Glutamatergic neuron (in vitro differentiated cells): ENCODE data around the gene TEX10. TPM values are rescaled to one million over a fixed set of nuclear protein-coding genes. Genes with fewer than 3 reads are reported as not detected.
"Not testable (repeated sequence)": the region's sequence is repeated elsewhere in the genome, so short reads cannot be mapped to it uniquely, and the experiment has no call there.

ENCODE experiments used
- DNase-seq: peaks from one replicate; pipeline ENCODE4 v3.0.0; 2022
- H3K27ac Mint-ChIP-seq: one replicate; pipeline ENCODE4 v1.8.0; 2020; ENCODE audit warnings: mild to moderate bottlenecking, mixed read lengths, inconsistent platforms; ENCODE audit not compliant: unreplicated experiment
- H3K27me3 Mint-ChIP-seq: one replicate; pipeline ENCODE4 v1.8.0; 2020; ENCODE audit warnings: mild to moderate bottlenecking, moderate library complexity, mixed read lengths, inconsistent platforms; ENCODE audit not compliant: unreplicated experiment
- H3K36me3 Mint-ChIP-seq: one replicate; pipeline ENCODE4 v1.8.0; 2020; ENCODE audit warnings: mild to moderate bottlenecking, mixed read lengths, inconsistent platforms; ENCODE audit not compliant: unreplicated experiment
- H3K4me1 Mint-ChIP-seq: one replicate; pipeline ENCODE4 v1.8.0; 2020; ENCODE audit warnings: mild to moderate bottlenecking, low read depth, mixed read lengths, inconsistent platforms; ENCODE audit not compliant: unreplicated experiment
- H3K4me3 Mint-ChIP-seq: one replicate; pipeline ENCODE4 v1.8.0; 2020; ENCODE audit warnings: mild to moderate bottlenecking, mixed read lengths, inconsistent platforms; ENCODE audit not compliant: unreplicated experiment
- H3K9me3 Mint-ChIP-seq: one replicate; pipeline ENCODE4 v1.8.0; 2020; ENCODE audit warnings: mild to moderate bottlenecking, moderate library complexity, mixed read lengths, inconsistent platforms; ENCODE audit not compliant: unreplicated experiment
- total RNA-seq: library from RNA; stranded (reverse); fragmentation: NEBNext Ultra II Directional; extraction: Animal tissue kit (Norgen Biotek cat#: 25700); gene quantifications from one replicate; pipeline ENCODE4 v1.2.1, GENCODE V29; 2021; ENCODE audit not compliant: unreplicated experiment
- TF ChIP-seq, protein P1 (sequence below): fragments of 200-600 bp; sonication (generic); IDR thresholded peaks from one replicate; pipeline ENCODE4 v1.5.0; 2021; ENCODE audit not compliant: partially characterized antibody, unreplicated experiment

The TEX10 gene
- total RNA-seq, 1 donor from 2014 or later, result 18.4 TPM

DNA sequence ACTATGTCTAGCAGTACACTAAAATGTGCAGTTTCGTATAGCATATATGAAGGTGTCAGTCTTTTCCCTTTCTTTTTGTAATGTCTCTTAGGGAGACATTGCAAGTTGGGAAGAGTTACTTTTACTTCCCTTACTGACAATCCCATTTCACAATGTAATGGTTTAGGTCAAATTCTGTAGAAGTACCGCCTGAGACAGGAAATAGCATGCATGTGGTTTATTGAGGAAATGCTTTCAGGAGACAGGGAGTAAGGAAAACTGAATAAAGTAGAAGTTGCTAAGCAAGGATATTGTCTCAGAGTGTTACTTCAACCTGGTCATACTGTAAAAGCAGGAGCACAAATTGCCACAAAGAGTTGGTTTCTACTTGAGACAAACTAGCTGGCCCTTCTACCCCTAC lies 42.1 kb upstream of the TEX10 start:
- Mint-ChIP-seq H3K27me3 (peaks cover 3% of the 10 kb centered on the region), H3K27ac (no peak overlapping the region), H3K4me1 (no peaks in the 10 kb centered on the region), H3K4me3 (no peak overlapping the region), H3K36me3 (peaks cover 8% of the 10 kb centered on the region), H3K9me3 (no peaks in the 10 kb centered on the region)
- TF ChIP-seq, protein P1, sequence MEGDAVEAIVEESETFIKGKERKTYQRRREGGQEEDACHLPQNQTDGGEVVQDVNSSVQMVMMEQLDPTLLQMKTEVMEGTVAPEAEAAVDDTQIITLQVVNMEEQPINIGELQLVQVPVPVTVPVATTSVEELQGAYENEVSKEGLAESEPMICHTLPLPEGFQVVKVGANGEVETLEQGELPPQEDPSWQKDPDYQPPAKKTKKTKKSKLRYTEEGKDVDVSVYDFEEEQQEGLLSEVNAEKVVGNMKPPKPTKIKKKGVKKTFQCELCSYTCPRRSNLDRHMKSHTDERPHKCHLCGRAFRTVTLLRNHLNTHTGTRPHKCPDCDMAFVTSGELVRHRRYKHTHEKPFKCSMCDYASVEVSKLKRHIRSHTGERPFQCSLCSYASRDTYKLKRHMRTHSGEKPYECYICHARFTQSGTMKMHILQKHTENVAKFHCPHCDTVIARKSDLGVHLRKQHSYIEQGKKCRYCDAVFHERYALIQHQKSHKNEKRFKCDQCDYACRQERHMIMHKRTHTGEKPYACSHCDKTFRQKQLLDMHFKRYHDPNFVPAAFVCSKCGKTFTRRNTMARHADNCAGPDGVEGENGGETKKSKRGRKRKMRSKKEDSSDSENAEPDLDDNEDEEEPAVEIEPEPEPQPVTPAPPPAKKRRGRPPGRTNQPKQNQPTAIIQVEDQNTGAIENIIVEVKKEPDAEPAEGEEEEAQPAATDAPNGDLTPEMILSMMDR, result no peak
- DNase-seq, result no peak

DNA sequence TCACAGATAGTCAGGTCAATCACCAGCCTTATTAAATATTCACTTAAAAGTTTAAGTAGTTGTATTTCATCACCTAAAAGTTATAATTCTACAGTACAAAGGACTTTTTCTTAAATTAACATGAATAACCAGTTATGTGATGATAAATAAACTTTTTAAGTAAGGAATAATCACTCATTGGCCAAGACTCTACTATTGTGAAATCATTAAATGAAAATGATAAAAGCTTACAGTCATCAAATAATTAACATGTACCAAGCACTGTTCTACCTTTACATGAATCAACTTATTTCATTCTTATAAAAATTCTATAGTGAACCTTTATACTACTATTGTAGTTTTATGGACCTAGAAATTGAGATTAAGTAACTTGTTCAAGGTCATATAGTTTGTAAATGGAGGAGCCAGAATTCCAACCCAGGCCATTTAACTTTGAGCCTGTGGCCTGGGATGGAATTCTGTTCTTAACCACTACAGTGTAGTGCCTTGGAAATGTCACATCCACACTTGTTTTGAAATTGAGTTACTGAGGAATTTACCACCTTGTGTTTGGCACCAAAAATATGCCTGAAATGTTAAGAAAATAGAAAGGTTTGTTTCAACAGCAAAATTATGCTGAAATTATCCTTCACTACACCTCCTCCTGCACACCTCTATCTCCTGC lies 41.4 kb upstream of the TEX10 start:
- Mint-ChIP-seq H3K36me3 (peaks cover 8% of the 10 kb centered on the region), H3K27me3 (peaks cover 3% of the 10 kb centered on the region), H3K9me3 (no peaks in the 10 kb centered on the region), H3K27ac (no peak overlapping the region), H3K4me3 (no peak overlapping the region), H3K4me1 (peaks cover 2% of the 10 kb centered on the region)
- TF ChIP-seq, protein P1, result no peak
- no peak for DNase-seq

DNA sequence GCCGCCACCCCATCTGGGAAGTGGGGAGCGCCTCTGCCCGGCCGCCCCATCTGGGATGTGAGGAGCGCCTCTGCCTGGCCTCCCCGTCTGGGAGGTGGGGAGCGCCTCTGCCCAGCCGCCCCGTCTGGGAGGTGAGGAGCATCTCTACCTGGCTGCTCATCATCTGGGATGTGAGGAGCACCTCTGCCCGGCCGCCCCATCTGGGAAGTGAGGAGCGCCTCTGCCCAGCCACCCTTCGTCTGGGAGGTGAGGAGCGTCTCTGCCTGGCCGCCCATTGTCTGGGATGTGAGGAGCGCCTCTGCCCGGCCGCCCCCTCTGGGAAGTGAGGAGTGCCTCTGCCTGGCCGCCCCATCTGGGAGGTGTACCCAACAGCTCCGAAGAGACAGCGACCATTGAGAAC lies 40.2 kb upstream of the TEX10 start:
- not testable (repeated sequence) for H3K27ac Mint-ChIP-seq, H3K4me1 Mint-ChIP-seq, H3K36me3 Mint-ChIP-seq, DNase-seq, H3K9me3 Mint-ChIP-seq, H3K4me3 Mint-ChIP-seq, H3K27me3 Mint-ChIP-seq

DNA sequence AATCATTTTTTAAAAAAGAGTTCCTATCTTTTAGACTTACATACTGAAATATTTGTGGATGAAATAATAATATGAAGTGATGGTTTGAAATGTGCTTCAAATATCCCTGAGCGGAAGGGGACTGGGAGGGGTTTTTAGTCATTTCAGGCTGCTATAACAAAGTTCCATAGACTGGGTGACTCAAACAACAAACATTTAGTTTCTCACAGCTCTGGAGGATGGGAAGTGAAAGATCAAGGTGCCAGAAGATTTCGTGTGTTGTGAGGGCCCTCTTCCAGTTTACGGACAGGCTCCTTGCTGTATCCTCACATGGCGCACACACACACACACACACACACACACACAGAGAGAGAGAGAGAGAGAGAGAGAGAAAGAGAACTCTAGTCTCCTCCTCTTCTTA lies 27.1 kb upstream of the TEX10 start:
- no peak overlapping the region for H3K27ac Mint-ChIP-seq

DNA sequence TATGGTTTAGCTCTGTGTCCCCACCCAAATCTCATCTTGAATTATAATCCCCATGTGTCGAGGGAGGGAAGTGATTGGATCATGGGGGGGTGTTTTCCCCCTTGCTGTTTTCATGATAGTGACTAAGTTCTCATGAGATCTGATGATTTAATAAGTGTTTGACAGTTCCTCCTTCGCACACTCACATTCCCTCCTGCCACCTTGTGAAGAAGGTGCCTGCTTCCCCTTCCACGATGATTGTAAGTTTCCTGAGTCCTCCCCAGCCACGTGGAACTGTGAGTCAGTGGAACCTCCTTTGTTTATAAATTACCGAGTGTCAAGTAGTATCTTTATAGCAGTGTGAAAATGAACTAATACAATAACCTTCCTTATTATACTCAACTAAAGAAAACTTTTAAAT lies 24.3 kb upstream of the TEX10 start:
- peaks cover 1% of the 10 kb centered on the region for H3K36me3 Mint-ChIP-seq

More for the DNA sequence above, 27.1 kb upstream of the TEX10 start:
- Mint-ChIP-seq H3K36me3 (peaks cover 13% of the 10 kb centered on the region), H3K4me3 (no peak overlapping the region), H3K27me3 (peaks cover 2% of the 10 kb centered on the region), H3K9me3 (peaks cover 5% of the 10 kb centered on the region), H3K4me1 (no peaks in the 10 kb centered on the region)
- DNase-seq, result no peak
- TF ChIP-seq, protein P1, result no peak

More for the DNA sequence above, 24.3 kb upstream of the TEX10 start:
- Mint-ChIP-seq H3K27ac (no peak overlapping the region), H3K27me3 (peaks cover 2% of the 10 kb centered on the region), H3K4me3 (no peak overlapping the region), H3K4me1 (no peaks in the 10 kb centered on the region), H3K9me3 (peaks cover 3% of the 10 kb centered on the region)
- no peak for DNase-seq
- TF ChIP-seq, protein P1, result no peak
